B cell (primary cell): ENCODE results near the gene FZD1. TPM values are rescaled to one million over a fixed set of nuclear protein-coding genes. Genes with fewer than 3 reads are reported as not detected.

ENCODE experiments used
- ATAC-seq: fragments of 200-7000 bp; cut with Tn5 transposase; one replicate; pipeline ENCODE4 v1.10.0; 2021; ENCODE audit warnings: low read depth, mild to moderate bottlenecking, moderate number of reproducible peaks, moderate library complexity
- CTCF ChIA-PET: fragments of 350-600 bp; sonication (Branson Sonifier 250); formaldehyde crosslinking; loops from one replicate; lab custom pipeline; 2021; ENCODE audit warnings: antibody characterized with exemption, inconsistent platforms; lab: Charles Lee
- POLR2A ChIA-PET: fragments of 350-600 bp; sonication (Branson Sonifier 250); formaldehyde crosslinking; loops from one replicate; lab custom pipeline; 2021; ENCODE audit warnings: antibody characterized with exemption; lab: Charles Lee
- DNase-seq: peaks from one replicate; pipeline ENCODE4 v3.0.0; 2013
- H2AFZ ChIP-seq: 2 replicates; pipeline ENCODE4 v1.6.1; 2012; ENCODE audit warnings: mild to moderate bottlenecking, low read depth, low read length; ENCODE audit not compliant: insufficient read depth, poor library complexity, severe bottlenecking
- H3K27ac ChIP-seq, 2 donors: 1 replicate in 1 of 2; 2 replicates in 1 of 2; pipeline ENCODE4 v1.5.1; 2012 to 2013; ENCODE audit warnings: low read length in 2 of 2, mild to moderate bottlenecking in 2 of 2, moderate library complexity in 1 of 2
- H3K27me3 ChIP-seq, 4 experiments: fragments of 200-600 bp in 1 of 4; sonication (generic) in 1 of 4; replicated peaks in 1 of 4; 1 replicate in 2 of 4; 2 replicates in 2 of 4; pipeline versions ENCODE4 v1.6.1 to v1.7.0; 2013 to 2016; ENCODE audit warnings: low read length in 3 of 4, mild to moderate bottlenecking in 2 of 4, mixed read lengths in 1 of 4, moderate library complexity in 1 of 4; ENCODE audit not compliant: insufficient read depth in 4 of 4, control insufficient read depth in 3 of 4; ENCODE audit errors: control extremely low read depth in 1 of 4
- H3K36me3 ChIP-seq, 2 experiments: replicated peaks in 1 of 2; 1 replicate in 1 of 2; 2 replicates in 1 of 2; pipeline versions ENCODE4 v1.6.1 to v1.7.1; 2013; ENCODE audit warnings: low read length in 1 of 2; ENCODE audit not compliant: insufficient read depth in 2 of 2, control insufficient read depth in 1 of 2; ENCODE audit errors: control extremely low read depth in 1 of 2, extremely low read depth in 1 of 2
- H3K4me1 ChIP-seq, 2 donors: fragments of 200-600 bp in 1 of 2; sonication (generic) in 1 of 2; 1 replicate in 1 of 2; 2 replicates in 1 of 2; pipeline versions ENCODE4 v1.5.1 to v1.6.1; 2013 to 2017; ENCODE audit warnings: low read length in 2 of 2; ENCODE audit not compliant: control insufficient read depth in 2 of 2, insufficient read depth in 2 of 2
- H3K4me2 ChIP-seq: replicated peaks from 2 replicates; pipeline ENCODE3; 2012; ENCODE audit warnings: mild to moderate bottlenecking, low read depth, low read length; ENCODE audit not compliant: poor library complexity, severe bottlenecking
- H3K4me3 ChIP-seq, 5 experiments: fragments of 200-600 bp in 1 of 5; sonication (generic) in 1 of 5; 1 replicate in 3 of 5; 2 replicates in 2 of 5; pipeline versions ENCODE4 v1.5.1 to v1.7.0; 2011 to 2016; ENCODE audit warnings: low read length in 4 of 5, mild to moderate bottlenecking in 4 of 5, low read depth in 2 of 5, control low read depth in 1 of 5, moderate library complexity in 1 of 5; ENCODE audit not compliant: insufficient read depth in 1 of 5; ENCODE audit errors: control extremely low read depth in 1 of 5, extremely low read depth in 1 of 5
- H3K79me2 ChIP-seq: fragments of 200-600 bp; sonication (generic); one replicate; pipeline ENCODE4 v1.6.0; 2016; ENCODE audit warnings: low read length; ENCODE audit not compliant: control insufficient read depth, insufficient read depth
- H3K9ac ChIP-seq: fragments of 200-600 bp; sonication (generic); 2 replicates; pipeline ENCODE4 v1.6.1; 2017; ENCODE audit warnings: mild to moderate bottlenecking, low read length, moderate library complexity
- H3K9me3 ChIP-seq, 3 donors: one replicate each; pipeline versions ENCODE4 v1.6.1 to v1.7.1; 2013; ENCODE audit warnings: low read length in 2 of 3; ENCODE audit not compliant: control insufficient read depth in 2 of 3, insufficient read depth in 1 of 3; ENCODE audit errors: control extremely low read depth in 1 of 3
- H4K20me1 ChIP-seq: 2 replicates; pipeline ENCODE4 v1.6.0; 2012; ENCODE audit warnings: mild to moderate bottlenecking, low read length; ENCODE audit not compliant: insufficient read depth, control insufficient read depth, poor library complexity, severe bottlenecking
- H3K27ac Mint-ChIP-seq: one replicate; pipeline ENCODE4 v1.8.0; 2021; ENCODE audit warnings: mixed read lengths
- H3K27me3 Mint-ChIP-seq: one replicate; pipeline ENCODE4 v1.8.0; 2021; ENCODE audit warnings: mixed read lengths
- H3K4me1 Mint-ChIP-seq: one replicate; pipeline ENCODE4 v1.8.0; 2021; ENCODE audit warnings: mixed read lengths
- H3K4me3 Mint-ChIP-seq: one replicate; pipeline ENCODE4 v1.8.0; 2021; ENCODE audit warnings: mixed read lengths
- H3K9me3 Mint-ChIP-seq: one replicate; pipeline ENCODE4 v1.8.0; 2022; ENCODE audit warnings: mixed read lengths; ENCODE audit not compliant: insufficient read depth
- CTCF ChIP-seq: fragments of 200-600 bp; IDR thresholded peaks from one replicate; pipeline ENCODE4 v1.8.0; 2022; ENCODE audit warnings: antibody characterized with exemption, mild to moderate bottlenecking
- EZH2 ChIP-seq: IDR thresholded peaks from 2 replicates; pipeline ENCODE4 v1.6.1; 2012; ENCODE audit warnings: borderline replicate concordance, low read depth, mild to moderate bottlenecking, moderate library complexity, low read length; ENCODE audit not compliant: insufficient read depth, poor library complexity, severe bottlenecking
- WGBS: methylation state at CpG from one replicate; pipeline ENCODE4 v1.1.5; 2013; ENCODE audit warnings: missing lambda C conversion rate; ENCODE audit not compliant: insufficient coverage; 5-methylcytosine and 5-hydroxymethylcytosine counted together
- intact Hi-C: fragments of 100-400 bp; cut with micrococcal nuclease; formaldehyde crosslinking; loops from one replicate; pipeline ENCODE4 v1.10.0; 2022
- polyA plus RNA-seq: library from polyadenylated mRNA; depleted of rRNA; stranded (reverse); fragments of >200 nt; gene quantifications from 2 replicates; pipeline ENCODE4 v1.2.3, GENCODE V29; 2012
- total RNA-seq, 2 donors: library from RNA; stranded (reverse); fragments of 120-200 nt in 1 of 2; gene quantifications; 1 replicate in 1 of 2; 2 replicates in 1 of 2; pipeline versions ENCODE4 v1.2.3 to v1.2.4, GENCODE V29; 2013 to 2022

The FZD1 gene
- total and polyA plus RNA-seq, 2 donors (not counting 1 experiment from before 2014, with no cell fraction given), result 0.15 to 0.49 TPM

- CTCF ChIA-PET, result no interaction called here
- H3K27me3 Mint-ChIP-seq, result peaks cover 22% of the 10 kb centered on the region
- 88% methylated on average over 2 of the region's 2 CpGs for WGBS
- no peak overlapping the region for H3K4me3 Mint-ChIP-seq
- Histone ChIP-seq H3K4me1 (no peaks in the 10 kb centered on the region), H3K9me3 (no peaks in the 10 kb centered on the region), H3K4me3 (no peak overlapping the region), H2AFZ (no peak overlapping the region), H3K79me2 (no peaks in the 10 kb centered on the region), H3K4me2 (no peak overlapping the region), H3K27me3 (peaks cover 0 to 5% (median 0%) of the 10 kb centered on the region in 4 experiments), H4K20me1 (no peaks in the 10 kb centered on the region), H3K36me3 (no peaks in the 10 kb centered on the region), H3K27ac (no peak overlapping the region), H3K9ac (no peak overlapping the region)
- H3K4me1 Mint-ChIP-seq, result no peaks in the 10 kb centered on the region
- ATAC-seq, result no peak
- POLR2A ChIA-PET, result no interaction called here
- H3K27ac Mint-ChIP-seq, result no peak overlapping the region
- no peaks in the 10 kb centered on the region for H3K9me3 Mint-ChIP-seq
- TF ChIP-seq EZH2 (no peak), CTCF (no peak)
- intact Hi-C loops, result no loop called here
- no peak for DNase-seq
Measured at GRCh38 chr7:91239171-91239604, 25.0 kb upstream of the FZD1 start.

- intact Hi-C loops, result no loop called here
- ChIA-PET POLR2A (no interaction called here), CTCF (no interaction called here)
- Histone ChIP-seq H4K20me1 (no peaks in the 10 kb centered on the region), H3K4me3 (no peak overlapping the region), H3K4me2 (no peak overlapping the region), H3K9me3 (no peaks in the 10 kb centered on the region), H3K9ac (no peak overlapping the region), H3K4me1 (no peaks in the 10 kb centered on the region), H3K27ac (no peak overlapping the region), H3K36me3 (no peaks in the 10 kb centered on the region), H3K27me3 (peaks cover 0 to 5% (median 2%) of the 10 kb centered on the region in 4 experiments), H3K79me2 (no peaks in the 10 kb centered on the region), H2AFZ (no peak overlapping the region)
- DNase-seq (no peak), ATAC-seq (no peak)
- Mint-ChIP-seq H3K27ac (no peak overlapping the region), H3K27me3 (peaks cover 23% of the 10 kb centered on the region), H3K4me1 (no peaks in the 10 kb centered on the region), H3K9me3 (no peaks in the 10 kb centered on the region), H3K4me3 (no peak overlapping the region)
- TF ChIP-seq CTCF (no peak), EZH2 (no peak)
- WGBS, result no CpG with 5 or more reads among the region's 1 CpG
Measured at GRCh38 chr7:91239772-91240171, 24.5 kb upstream of the FZD1 start.
